Adrenal gland (tissue), 12 donors: ENCODE data around the gene RALGAPA2. TPM values are rescaled to one million over a fixed set of nuclear protein-coding genes. Genes with fewer than 3 reads are reported as not detected.

ENCODE experiments used
- DNase-seq, 7 donors: peaks; one replicate each; pipeline ENCODE4 v3.0.0-alpha.2; 2019 to 2020
- H3K27ac ChIP-seq, 5 donors: fragments of 200-600 bp; sonication (generic) in 4 of 5; 1 replicate in 3 of 5; 2 replicates in 2 of 5; pipeline versions ENCODE4 v1.5.1 to v1.8.0; 2016 to 2020; ENCODE audit warnings: mild to moderate bottlenecking in 1 of 5
- H3K27me3 ChIP-seq: fragments of 200-600 bp; 2 replicates; pipeline ENCODE4 v1.8.0; 2021
- H3K36me3 ChIP-seq, 2 donors: fragments of 200-600 bp; replicated peaks in 1 of 2; 1 replicate in 1 of 2; 2 replicates in 1 of 2; pipeline versions ENCODE4 v1.5.1 to v1.8.0; 2018 to 2022
- H3K4me1 ChIP-seq, 2 donors: fragments of 200-600 bp; replicated peaks in 1 of 2; 1 replicate in 1 of 2; 2 replicates in 1 of 2; pipeline versions ENCODE4 v1.5.1 to v1.8.0; 2018 to 2021
- H3K4me3 ChIP-seq, 4 donors: fragments of 200-600 bp; sonication (generic) in 3 of 4; one replicate each; pipeline ENCODE4 v1.5.1; 2016 to 2018
- H3K9me3 ChIP-seq, 3 donors: fragments of 200-600 bp; sonication (generic) in 1 of 3; replicated peaks in 1 of 3; 1 replicate in 2 of 3; 2 replicates in 1 of 3; pipeline versions ENCODE4 v1.5.1 to v1.8.0; 2016 to 2021
- POLR2A ChIP-seq, 2 donors: fragments of 450-650 bp; IDR thresholded peaks; one replicate each; pipeline ENCODE4 v1.6.1; 2017; ENCODE audit warnings: antibody characterized with exemption in 2 of 2, mild to moderate bottlenecking in 2 of 2, moderate library complexity in 1 of 2
- WGBS, 4 donors: extraction: QIAGEN DNeasy Blood & Tissue Kit in 2 of 4; methylation state at CpG; one replicate each; pipeline versions ENCODE4 v1.1.5 to v1.1.7; 2013 to 2017; 5-methylcytosine and 5-hydroxymethylcytosine counted together
- intact Hi-C, 2 donors: fragments of 100-400 bp; cut with DNase I; formaldehyde crosslinking; loops; one replicate each; pipeline versions ENCODE4 v1.14.1 to v1.15.0; 2022 to 2023
- polyA plus RNA-seq, 3 donors: library from polyadenylated mRNA; stranded (reverse); fragments of 200-250 nt in 2 of 3; fragments of 350-450 nt in 1 of 3; fragmentation: Illumina TruSeq in 1 of 3; extraction: RNeasy Lipid Tissue Mini Kit (QIAGEN cat#74804) in 1 of 3; gene quantifications; one replicate each; pipeline ENCODE4 v1.2.3, GENCODE V29; 2013 to 2014
- total RNA-seq, 9 donors: library from RNA; depleted of rRNA in 4 of 9; stranded (reverse); fragments of >200 nt in 4 of 9; fragments of 120-200 nt in 1 of 9; fragmentation: NEBNext Ultra II Directional in 1 of 9; extraction: Animal tissue kit (Norgen Biotek cat#: 25700) in 1 of 9; gene quantifications; one replicate each; pipeline versions ENCODE4 v1.1.0 to v1.2.4, GENCODE V29; 2013 to 2023
- TF ChIP-seq, protein P1 (sequence below), 6 experiments: fragments of 450-650 bp in 4 of 6; fragments of 200-600 bp in 2 of 6; sonication (generic) in 1 of 6; IDR thresholded peaks; 1 replicate in 5 of 6; 2 replicates in 1 of 6; pipeline versions ENCODE4 v1.5.1 to v1.8.0; 2016 to 2021; ENCODE audit warnings: antibody characterized with exemption in 6 of 6, mild to moderate bottlenecking in 2 of 6, moderate library complexity in 1 of 6
- donor health status: healthy with polysubstance abuse.
- donor health status: Bipolar disorder and iron deficiency.
- donor health status: DM: yes; HTN: yes; CAD: no.
- donor health status: DM: no; HTN: no; CAD: no.
- donor health status: DM: no; HTN: no; CAD: no.
- donor health status: DM: yes; HTN: yes; CAD: no.

The RALGAPA2 gene
- total and polyA plus RNA-seq, 12 donors = 3.7 to 39.6 (median 20.7) TPM

DNA sequence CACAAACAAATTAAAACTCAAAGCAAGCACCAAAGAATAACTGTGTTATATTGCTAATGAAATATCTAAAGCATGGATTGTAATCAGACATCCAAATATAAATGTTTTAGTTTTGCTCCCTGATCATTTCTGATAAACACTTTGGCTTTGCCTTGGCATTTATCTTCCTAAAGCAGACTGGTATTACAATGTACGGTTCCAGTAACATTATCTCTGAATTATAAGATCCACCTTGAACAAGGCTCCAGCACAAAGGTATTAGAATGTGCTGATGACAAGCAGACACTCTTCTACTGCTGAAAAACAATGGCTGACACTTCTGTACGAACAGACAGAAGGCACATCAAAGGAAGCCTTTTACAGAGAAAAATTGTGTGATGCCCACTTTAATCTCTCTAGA is 270.0 kb downstream of the RALGAPA2 start:
- no peak for TF ChIP-seq POLR2A (IDR thresholded peaks at IDR 0.05)
- TF ChIP-seq, protein P1, sequence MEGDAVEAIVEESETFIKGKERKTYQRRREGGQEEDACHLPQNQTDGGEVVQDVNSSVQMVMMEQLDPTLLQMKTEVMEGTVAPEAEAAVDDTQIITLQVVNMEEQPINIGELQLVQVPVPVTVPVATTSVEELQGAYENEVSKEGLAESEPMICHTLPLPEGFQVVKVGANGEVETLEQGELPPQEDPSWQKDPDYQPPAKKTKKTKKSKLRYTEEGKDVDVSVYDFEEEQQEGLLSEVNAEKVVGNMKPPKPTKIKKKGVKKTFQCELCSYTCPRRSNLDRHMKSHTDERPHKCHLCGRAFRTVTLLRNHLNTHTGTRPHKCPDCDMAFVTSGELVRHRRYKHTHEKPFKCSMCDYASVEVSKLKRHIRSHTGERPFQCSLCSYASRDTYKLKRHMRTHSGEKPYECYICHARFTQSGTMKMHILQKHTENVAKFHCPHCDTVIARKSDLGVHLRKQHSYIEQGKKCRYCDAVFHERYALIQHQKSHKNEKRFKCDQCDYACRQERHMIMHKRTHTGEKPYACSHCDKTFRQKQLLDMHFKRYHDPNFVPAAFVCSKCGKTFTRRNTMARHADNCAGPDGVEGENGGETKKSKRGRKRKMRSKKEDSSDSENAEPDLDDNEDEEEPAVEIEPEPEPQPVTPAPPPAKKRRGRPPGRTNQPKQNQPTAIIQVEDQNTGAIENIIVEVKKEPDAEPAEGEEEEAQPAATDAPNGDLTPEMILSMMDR (IDR thresholded peaks at IDR 0.05) = no peak
- intact Hi-C loops = no loop called here
- Histone ChIP-seq H3K4me1 (no peaks in the 10 kb centered on the region), H3K36me3 (no peaks in the 10 kb centered on the region), H3K27me3 (no peaks in the 10 kb centered on the region), H3K9me3 (no peaks in the 10 kb centered on the region), H3K4me3 (no peak overlapping the region), H3K27ac (no peak overlapping the region)
- WGBS, 4 donors = 80 to 87% (median 82%) methylated on average over 2 of the region's 2 CpGs
- no peak for DNase-seq

DNA sequence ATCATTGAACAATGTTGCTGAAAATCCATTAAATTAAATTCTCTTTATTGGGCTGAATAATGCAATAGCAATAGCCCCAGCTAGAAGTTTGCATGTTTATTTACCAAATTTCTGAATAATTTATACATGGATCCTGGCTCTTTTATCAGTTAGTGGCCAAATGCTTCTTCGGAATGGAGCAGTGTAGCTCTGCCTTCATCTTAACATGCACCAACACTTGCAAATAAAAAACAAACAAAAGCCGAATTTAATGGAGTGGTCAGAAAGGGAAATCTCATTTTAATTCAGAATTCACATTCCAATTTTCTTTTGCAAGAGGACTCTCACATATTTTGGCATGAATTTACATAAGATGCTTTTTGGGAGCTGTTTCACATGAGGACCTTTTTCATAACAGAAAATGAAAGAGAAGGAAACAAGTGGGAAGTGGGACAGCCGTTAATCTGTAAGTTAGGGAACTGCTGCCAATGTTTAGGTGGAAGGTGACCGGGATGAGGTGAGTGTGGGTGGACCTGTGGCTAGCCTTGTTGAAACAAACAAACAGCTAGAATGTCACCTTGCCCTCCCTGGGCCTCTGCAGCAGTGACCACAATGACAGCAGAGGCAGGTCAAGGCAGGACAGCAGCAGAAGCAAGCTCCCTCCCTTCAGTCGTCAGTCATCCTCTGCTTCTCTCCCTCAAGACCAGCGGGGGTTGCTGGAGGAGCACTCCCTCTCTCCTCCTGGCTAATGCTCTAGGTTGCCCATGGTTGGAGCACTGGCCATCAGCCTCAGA is 271.4 kb downstream of the RALGAPA2 start:
- 64 to 73% (median 66%) methylated on average over 6 of the region's 6 CpGs for WGBS, 4 donors
- intact Hi-C loops = no loop called here
- no peaks in the 10 kb centered on the region for H3K36me3 ChIP-seq
- no peak overlapping the region for H3K27ac ChIP-seq
- TF ChIP-seq, protein P1 (IDR thresholded peaks at IDR 0.05) = no peak
- no peak for TF ChIP-seq POLR2A (IDR thresholded peaks at IDR 0.05)
- H3K27me3 ChIP-seq = no peaks in the 10 kb centered on the region
- H3K9me3 ChIP-seq = no peaks in the 10 kb centered on the region
- no peaks in the 10 kb centered on the region for H3K4me1 ChIP-seq
- DNase-seq = no peak
- no peak overlapping the region for H3K4me3 ChIP-seq

DNA sequence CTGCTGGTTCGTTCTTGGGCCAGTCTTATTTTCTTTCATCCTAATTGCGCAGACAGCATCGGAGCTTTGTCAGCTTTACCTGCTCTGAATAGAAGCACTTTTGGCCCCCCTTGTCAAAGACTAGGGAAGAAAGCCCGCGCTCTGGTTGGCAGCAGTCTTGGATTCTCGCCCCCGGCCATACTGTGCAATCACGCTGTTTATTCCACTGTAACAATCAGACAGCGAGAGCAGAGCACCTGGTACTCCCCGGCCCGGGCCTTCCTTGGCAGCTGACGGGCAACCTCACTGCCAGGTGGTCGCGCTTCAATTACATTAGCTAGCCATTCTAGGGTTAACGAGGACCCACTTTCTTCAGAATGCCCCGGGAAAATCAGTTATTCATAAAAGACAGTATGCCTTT is 272.0 kb downstream of the RALGAPA2 start:
- WGBS, 4 donors = 89 to 93% (median 92%) methylated on average over 16 of the region's 16 CpGs
- Histone ChIP-seq H3K4me1 (no peaks in the 10 kb centered on the region), H3K36me3 (no peaks in the 10 kb centered on the region), H3K27me3 (no peaks in the 10 kb centered on the region), H3K27ac (no peak overlapping the region), H3K4me3 (no peak overlapping the region), H3K9me3 (no peaks in the 10 kb centered on the region)
- DNase-seq = no peak
- TF ChIP-seq, protein P1 (IDR thresholded peaks at IDR 0.05) = no peak
- intact Hi-C loops = no loop called here

DNA sequence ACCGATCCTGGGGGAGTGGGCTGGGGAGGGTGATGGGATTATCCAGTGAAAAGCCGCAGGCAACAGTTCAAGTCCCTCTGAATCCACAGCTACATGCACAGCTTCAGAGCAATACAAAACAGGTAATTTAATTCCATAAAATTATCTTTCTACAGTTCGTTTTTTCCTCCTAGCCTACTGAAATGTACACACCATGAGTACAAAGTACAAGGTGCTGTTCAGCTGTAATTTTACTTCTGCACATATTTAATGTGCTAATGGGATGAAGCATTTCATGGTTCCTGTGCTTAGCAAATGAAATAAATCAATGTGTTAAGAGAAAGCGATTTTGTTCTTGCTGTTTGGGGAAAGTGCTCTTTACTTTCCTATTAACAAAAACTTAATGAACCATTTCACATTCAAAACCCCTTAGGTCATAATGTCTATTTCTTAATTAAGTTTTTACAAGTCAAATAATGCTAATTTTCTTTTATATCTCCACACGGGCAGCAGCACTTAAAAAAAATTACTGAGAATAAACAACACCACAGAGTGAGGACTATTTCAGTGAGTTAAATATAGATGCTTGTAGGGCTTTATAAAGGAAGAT is 272.7 kb downstream of the RALGAPA2 start:
- H3K9me3 ChIP-seq = no peaks in the 10 kb centered on the region
- H3K4me3 ChIP-seq = no peak overlapping the region
- H3K4me1 ChIP-seq = no peaks in the 10 kb centered on the region
- no peak for DNase-seq
- TF ChIP-seq, protein P1 (IDR thresholded peaks at IDR 0.05) = no peak
- TF ChIP-seq POLR2A (IDR thresholded peaks at IDR 0.05) = no peak
- 83 to 91% (median 86%) methylated on average over 5 of the region's 5 CpGs for WGBS, 4 donors
- no peak overlapping the region for H3K27ac ChIP-seq
- H3K27me3 ChIP-seq = no peaks in the 10 kb centered on the region
- no peaks in the 10 kb centered on the region for H3K36me3 ChIP-seq
- intact Hi-C loops = no loop called here
